Measurements from ENCODE around the gene PRSS21.

DNA sequence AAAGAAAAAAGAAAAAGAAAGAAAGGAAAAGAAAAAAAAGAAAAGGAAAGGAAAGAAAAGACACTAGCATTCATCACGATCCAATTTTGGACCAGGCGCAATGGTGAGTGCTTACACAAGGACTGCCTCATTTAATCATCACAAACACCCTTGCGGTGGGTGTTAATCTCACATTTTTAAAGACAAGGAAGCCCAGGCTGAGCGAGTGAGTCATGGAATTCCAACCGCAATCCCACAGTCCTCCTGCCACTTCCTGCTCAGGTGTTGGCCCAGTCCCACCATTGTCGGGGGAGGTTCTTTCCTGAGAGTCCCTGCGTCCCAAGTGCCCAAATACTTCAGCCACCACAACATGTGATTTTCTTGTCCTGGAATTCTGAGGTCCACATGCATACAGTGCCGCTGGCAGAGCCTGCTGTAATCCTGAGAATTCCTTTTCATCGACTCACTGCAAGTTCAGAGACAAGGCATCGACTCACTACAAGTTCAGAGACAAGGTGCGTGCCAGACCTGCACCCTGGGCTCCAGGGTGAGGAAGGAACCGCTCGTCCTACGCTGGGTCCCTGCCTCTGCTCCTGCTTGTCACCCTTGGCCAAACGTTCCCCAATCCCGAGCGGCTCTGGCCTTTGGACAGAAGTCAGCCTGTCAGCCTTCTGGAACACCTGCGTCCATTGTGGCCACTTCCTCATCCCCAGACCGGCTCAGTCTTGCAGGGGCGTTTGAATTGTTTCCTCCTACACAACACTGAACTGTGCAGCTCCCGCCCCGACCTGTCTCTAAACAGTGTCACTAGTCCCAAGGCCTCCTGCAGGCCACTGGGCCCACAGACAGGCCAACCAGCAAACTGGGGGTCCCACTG lies 18.8 kb downstream of the PRSS21 start:
- TF ChIP-seq, protein P1, sequence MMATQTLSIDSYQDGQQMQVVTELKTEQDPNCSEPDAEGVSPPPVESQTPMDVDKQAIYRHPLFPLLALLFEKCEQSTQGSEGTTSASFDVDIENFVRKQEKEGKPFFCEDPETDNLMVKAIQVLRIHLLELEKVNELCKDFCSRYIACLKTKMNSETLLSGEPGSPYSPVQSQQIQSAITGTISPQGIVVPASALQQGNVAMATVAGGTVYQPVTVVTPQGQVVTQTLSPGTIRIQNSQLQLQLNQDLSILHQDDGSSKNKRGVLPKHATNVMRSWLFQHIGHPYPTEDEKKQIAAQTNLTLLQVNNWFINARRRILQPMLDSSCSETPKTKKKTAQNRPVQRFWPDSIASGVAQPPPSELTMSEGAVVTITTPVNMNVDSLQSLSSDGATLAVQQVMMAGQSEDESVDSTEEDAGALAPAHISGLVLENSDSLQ (IDR thresholded peaks at IDR 0.05): no peak
- TF ChIP-seq L3MBTL2 (conservative IDR thresholded peaks at IDR 0.05) (no peak), SP1 (IDR thresholded peaks at IDR 0.05) (no peak), SUZ12 (IDR thresholded peaks at IDR 0.05) (no peak), NFRKB (IDR thresholded peaks at IDR 0.05) (no peak), ARNT (IDR thresholded peaks at IDR 0.05) (no peak), FOXM1 (IDR thresholded peaks at IDR 0.05; ENCODE audit: borderline replicate concordance) (no peak), HDGF (IDR thresholded peaks at IDR 0.05; ENCODE audit: borderline replicate concordance) (no peak), TARDBP (IDR thresholded peaks at IDR 0.05) (no peak), ELF4 (IDR thresholded peaks at IDR 0.05) (no peak), ZNF384 (IDR thresholded peaks at IDR 0.05) (no peak), CTBP1 (IDR thresholded peaks at IDR 0.05; ENCODE audit: borderline replicate concordance) (no peak), FOXA1 (IDR thresholded peaks at IDR 0.05) (no peak), FOXK2 (IDR thresholded peaks at IDR 0.05) (no peak)
